ENCODE measurements around the gene GRAP2. TPM values are rescaled to one million over a fixed set of nuclear protein-coding genes. Genes with fewer than 3 reads are reported as not detected.

The GRAP2 gene
- total and polyA plus RNA-seq, 2 of the 4 experiments (the other 2 are of a cell fraction): not detected

GRCh38 chr22:39895682-39896081, 5.2 kb upstream of the GRAP2 start:
- no peak for ATAC-seq (ENCODE audit: low read depth)

More at GRCh38 chr22:39895682-39896081, 5.2 kb upstream of the GRAP2 start:
- H3K9me1 ChIP-seq (ENCODE audit: insufficient read depth, low read length): no peaks in the 10 kb centered on the region
- H3K4me1 ChIP-seq (ENCODE audit: control insufficient read depth, insufficient read depth, low read length): no peaks in the 10 kb centered on the region
- no peak overlapping the region for H2BK5ac ChIP-seq (ENCODE audit: low read depth, low read length, poor library complexity, severe bottlenecking)
- no peak overlapping the region for H2AK9ac ChIP-seq (replicated peaks; ENCODE audit: low read depth, low read length, poor library complexity)
- no peak overlapping the region for H3K18ac ChIP-seq (ENCODE audit: low read depth, low read length)
- no peak overlapping the region for H3K4me3 ChIP-seq (ENCODE audit: insufficient read depth, low read depth, low read length)
- no peak overlapping the region for H3K23ac ChIP-seq (ENCODE audit: low read depth, low read length)
- H2AK5ac ChIP-seq (ENCODE audit: low read depth, low read length): no peak overlapping the region
- H3K9ac ChIP-seq (ENCODE audit: low read depth, low read length): no peak overlapping the region
- TF ChIP-seq RCOR1 (IDR thresholded peaks at IDR 0.05; ENCODE audit: insufficient replicate concordance, low read length) (no peak), CHD1 (IDR thresholded peaks at IDR 0.05; ENCODE audit: low read depth, low read length) (no peak), RFX5 (IDR thresholded peaks at IDR 0.05; ENCODE audit: low read depth, low read length) (no peak), MAZ (IDR thresholded peaks at IDR 0.05; ENCODE audit: borderline replicate concordance, low read depth, low read length) (no peak), SMC3 (IDR thresholded peaks at IDR 0.05; ENCODE audit: low read depth, low read length) (no peak), POLR2A (IDR thresholded peaks at IDR 0.05; ENCODE audit: low read depth, low read length) (no peak), RAD21 (IDR thresholded peaks at IDR 0.05; ENCODE audit: low read length) (no peak), CTCF (conservative IDR thresholded peaks at IDR 0.05; ENCODE audit: low read depth, low read length) (no peak), MAFK (IDR thresholded peaks at IDR 0.05; ENCODE audit: low read depth, low read length) (no peak), NFE2L2 (IDR thresholded peaks at IDR 0.05; ENCODE audit: low read depth, low read length) (no peak), CEBPB (IDR thresholded peaks at IDR 0.05; ENCODE audit: low read depth, low read length) (no peak), MXI1 (IDR thresholded peaks at IDR 0.05; ENCODE audit: borderline replicate concordance, low read depth, low read length) (no peak), FOS (IDR thresholded peaks at IDR 0.05; ENCODE audit: low read depth, low read length) (no peak), ELK1 (IDR thresholded peaks at IDR 0.05; ENCODE audit: borderline replicate concordance, low read depth, low read length) (no peak), BHLHE40 (IDR thresholded peaks at IDR 0.05; ENCODE audit: low read depth, low read length) (no peak)
- TF ChIP-seq, protein P1, sequence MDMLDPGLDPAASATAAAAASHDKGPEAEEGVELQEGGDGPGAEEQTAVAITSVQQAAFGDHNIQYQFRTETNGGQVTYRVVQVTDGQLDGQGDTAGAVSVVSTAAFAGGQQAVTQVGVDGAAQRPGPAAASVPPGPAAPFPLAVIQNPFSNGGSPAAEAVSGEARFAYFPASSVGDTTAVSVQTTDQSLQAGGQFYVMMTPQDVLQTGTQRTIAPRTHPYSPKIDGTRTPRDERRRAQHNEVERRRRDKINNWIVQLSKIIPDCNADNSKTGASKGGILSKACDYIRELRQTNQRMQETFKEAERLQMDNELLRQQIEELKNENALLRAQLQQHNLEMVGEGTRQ (IDR thresholded peaks at IDR 0.05; ENCODE audit: low read depth, low read length): no peak
- no peak overlapping the region for H3K27ac ChIP-seq (ENCODE audit: insufficient read depth, low read length)
- in situ Hi-C loops (cut with MboI; ENCODE audit: low sequenced_read_pairs): no loop called here
- WGBS, 2 experiments (ENCODE audit: extremely low coverage in 2 of 2, insufficient read length in 1 of 2): no CpG with 5 or more reads among the region's 1 CpG
- no peaks in the 10 kb centered on the region for H3K36me3 ChIP-seq (ENCODE audit: control insufficient read depth, insufficient read depth, low read length)
- DNase-seq: no peak
- H4K8ac ChIP-seq (ENCODE audit: low read depth in 2 of 2, low read length in 2 of 2): no peak overlapping the region
- H2AFZ ChIP-seq (replicated peaks; ENCODE audit: low read length, poor library complexity): no peak overlapping the region
- dilution Hi-C loops (cut with HindIII; ENCODE audit: low sequenced_read_pairs, unreplicated experiment): no loop called here
- H3K27me3 ChIP-seq (ENCODE audit: control insufficient read depth, insufficient read depth, low read length): peaks cover 36% of the 10 kb centered on the region
- intact Hi-C loops (cut with micrococcal nuclease): no loop called here
- no TSS peak for BruUV-seq (replicated peaks)
- no peaks in the 10 kb centered on the region for H3K9me3 ChIP-seq (ENCODE audit: control insufficient read depth, insufficient read depth, low read length)
- H3K4ac ChIP-seq (ENCODE audit: low read depth, low read length): no peak overlapping the region
- no peak overlapping the region for H2BK15ac ChIP-seq (ENCODE audit: low read depth, low read length)
- no peak overlapping the region for H3K4me2 ChIP-seq (ENCODE audit: low read depth, low read length)
- ChIA-PET POLR2A (ENCODE audit: unreplicated experiment) (no interaction called here), CTCF (interaction anchor here (0.7 kb wide), 1 partner anchor 10 kb away, joined by 3 read pairs; no protein-coding TSS in a partner anchor)
- no peak overlapping the region for H3K56ac ChIP-seq (ENCODE audit: extremely low read depth, insufficient read depth, low read length)
- H4K91ac ChIP-seq (ENCODE audit: insufficient read depth, low read depth, low read length): no peak overlapping the region
- no peaks in the 10 kb centered on the region for H4K20me1 ChIP-seq (ENCODE audit: insufficient read depth, low read length)
- H3K79me1 ChIP-seq (ENCODE audit: low read depth in 1 of 2, low read length in 2 of 2): no peaks in the 10 kb centered on the region
- no peak overlapping the region for H4K5ac ChIP-seq (ENCODE audit: low read depth, low read length)
- H3K14ac ChIP-seq (replicated peaks; ENCODE audit: low read depth, low read length): no peak overlapping the region
- no peak overlapping the region for H2BK120ac ChIP-seq (ENCODE audit: low read depth, low read length)
- no peak overlapping the region for H2BK20ac ChIP-seq (ENCODE audit: low read depth, low read length)
